ENCODE results near the gene TTC39C. TPM values are rescaled to one million over a fixed set of nuclear protein-coding genes. Genes with fewer than 3 reads are reported as not detected.

The TTC39C gene
- total RNA-seq, 1 donor from 2014 or later = 23.5 TPM

GRCh38 chr18:24003903-24004640 is 10.5 kb upstream of the TTC39C start:
- H3K27me3 Mint-ChIP-seq (ENCODE audit: low read depth) = peaks cover 16% of the 10 kb centered on the region
- H3K36me3 Mint-ChIP-seq (ENCODE audit: low read depth) = no peaks in the 10 kb centered on the region
- no peak overlapping the region for H3K27ac Mint-ChIP-seq (ENCODE audit: unreplicated experiment)
- no peaks in the 10 kb centered on the region for H3K4me1 Mint-ChIP-seq
- DNase-seq (ENCODE audit: low read depth, low spot score) = no peak
- TF ChIP-seq, protein P1, sequence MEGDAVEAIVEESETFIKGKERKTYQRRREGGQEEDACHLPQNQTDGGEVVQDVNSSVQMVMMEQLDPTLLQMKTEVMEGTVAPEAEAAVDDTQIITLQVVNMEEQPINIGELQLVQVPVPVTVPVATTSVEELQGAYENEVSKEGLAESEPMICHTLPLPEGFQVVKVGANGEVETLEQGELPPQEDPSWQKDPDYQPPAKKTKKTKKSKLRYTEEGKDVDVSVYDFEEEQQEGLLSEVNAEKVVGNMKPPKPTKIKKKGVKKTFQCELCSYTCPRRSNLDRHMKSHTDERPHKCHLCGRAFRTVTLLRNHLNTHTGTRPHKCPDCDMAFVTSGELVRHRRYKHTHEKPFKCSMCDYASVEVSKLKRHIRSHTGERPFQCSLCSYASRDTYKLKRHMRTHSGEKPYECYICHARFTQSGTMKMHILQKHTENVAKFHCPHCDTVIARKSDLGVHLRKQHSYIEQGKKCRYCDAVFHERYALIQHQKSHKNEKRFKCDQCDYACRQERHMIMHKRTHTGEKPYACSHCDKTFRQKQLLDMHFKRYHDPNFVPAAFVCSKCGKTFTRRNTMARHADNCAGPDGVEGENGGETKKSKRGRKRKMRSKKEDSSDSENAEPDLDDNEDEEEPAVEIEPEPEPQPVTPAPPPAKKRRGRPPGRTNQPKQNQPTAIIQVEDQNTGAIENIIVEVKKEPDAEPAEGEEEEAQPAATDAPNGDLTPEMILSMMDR (conservative IDR thresholded peaks at IDR 0.05) = no peak
- H3K9me3 Mint-ChIP-seq = no peaks in the 10 kb centered on the region
- H3K4me3 Mint-ChIP-seq = no peak overlapping the region

GRCh38 chr18:24006712-24007313 is 7.7 kb upstream of the TTC39C start:
- Mint-ChIP-seq H3K4me3 (no peak overlapping the region), H3K36me3 (ENCODE audit: low read depth) (no peaks in the 10 kb centered on the region), H3K27me3 (ENCODE audit: low read depth) (peaks cover 34% of the 10 kb centered on the region), H3K27ac (ENCODE audit: unreplicated experiment) (no peak overlapping the region), H3K9me3 (no peaks in the 10 kb centered on the region), H3K4me1 (no peaks in the 10 kb centered on the region)
- TF ChIP-seq, protein P1 (conservative IDR thresholded peaks at IDR 0.05) = no peak
- DNase-seq (ENCODE audit: low read depth, low spot score) = no peak

GRCh38 chr18:24009246-24009645 is 5.3 kb upstream of the TTC39C start:
- Mint-ChIP-seq H3K9me3 (no peaks in the 10 kb centered on the region), H3K4me3 (no peak overlapping the region), H3K27ac (ENCODE audit: unreplicated experiment) (no peak overlapping the region), H3K4me1 (no peaks in the 10 kb centered on the region), H3K27me3 (ENCODE audit: low read depth) (peaks cover 46% of the 10 kb centered on the region), H3K36me3 (ENCODE audit: low read depth) (no peaks in the 10 kb centered on the region)
- TF ChIP-seq, protein P1 (conservative IDR thresholded peaks at IDR 0.05) = no peak
- no peak for DNase-seq (ENCODE audit: low read depth, low spot score)

DNA sequence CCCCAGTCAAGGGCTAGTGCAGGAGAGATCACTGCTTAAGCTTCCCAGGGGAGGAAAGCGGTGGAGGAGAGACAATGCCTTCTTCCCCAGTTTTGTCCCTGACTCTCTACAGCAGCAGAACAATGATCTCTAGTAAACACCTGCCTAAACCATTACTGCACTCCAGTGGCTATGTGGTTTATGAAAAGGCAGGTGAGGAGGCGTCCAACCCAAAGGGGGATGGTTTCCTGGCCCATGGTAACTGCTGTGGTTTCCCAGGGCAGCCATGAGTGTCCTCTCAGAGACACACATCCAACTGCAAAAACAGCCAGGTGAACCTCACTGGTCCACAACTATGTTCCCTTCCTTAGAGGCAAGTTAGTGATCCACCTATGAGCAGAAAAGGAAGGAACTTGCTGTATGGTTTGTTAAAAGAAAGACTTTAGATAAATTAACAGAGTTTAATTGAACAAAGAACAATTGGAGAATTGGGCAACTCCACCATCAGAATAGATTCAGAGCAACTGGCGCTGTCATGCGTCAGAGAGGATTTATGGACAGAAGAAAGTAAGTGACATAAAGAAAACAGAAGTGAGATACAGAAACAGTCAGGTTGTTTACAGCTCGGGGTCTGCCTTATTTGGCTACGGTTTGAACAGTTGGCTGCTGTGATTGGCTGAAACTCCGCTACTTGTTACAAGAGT is 4.8 kb upstream of the TTC39C start:
- no peaks in the 10 kb centered on the region for H3K4me1 Mint-ChIP-seq
- TF ChIP-seq, protein P1 (conservative IDR thresholded peaks at IDR 0.05) = no peak
- H3K4me3 Mint-ChIP-seq = no peak overlapping the region
- peaks cover 46% of the 10 kb centered on the region for H3K27me3 Mint-ChIP-seq (ENCODE audit: low read depth)
- DNase-seq (ENCODE audit: low read depth, low spot score) = no peak
- H3K36me3 Mint-ChIP-seq (ENCODE audit: low read depth) = no peaks in the 10 kb centered on the region
- H3K27ac Mint-ChIP-seq (ENCODE audit: unreplicated experiment) = no peak overlapping the region
- no peaks in the 10 kb centered on the region for H3K9me3 Mint-ChIP-seq

DNA sequence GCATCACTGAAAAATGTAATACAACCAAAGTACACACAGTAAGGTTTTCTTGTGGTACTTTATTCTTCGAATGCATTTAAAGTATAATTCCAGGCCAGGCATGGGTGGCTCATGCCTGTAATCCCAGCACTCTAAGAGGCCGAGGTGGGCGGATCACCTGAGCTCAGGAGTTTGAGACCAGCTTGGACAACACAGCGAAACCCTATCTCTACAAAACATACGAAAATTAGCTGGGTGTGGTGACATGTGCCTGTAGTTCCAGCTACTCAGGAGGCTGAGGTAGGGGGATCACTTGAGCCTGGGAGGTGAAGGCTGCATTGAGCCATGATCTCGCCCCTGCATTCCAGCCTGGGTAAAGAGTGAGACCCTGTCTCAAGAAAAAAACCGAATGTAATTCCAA is 3.9 kb upstream of the TTC39C start:
- DNase-seq (ENCODE audit: low read depth, low spot score) = no peak
- TF ChIP-seq, protein P1 (conservative IDR thresholded peaks at IDR 0.05) = no peak
- Mint-ChIP-seq H3K36me3 (ENCODE audit: low read depth) (no peaks in the 10 kb centered on the region), H3K27ac (ENCODE audit: unreplicated experiment) (no peak overlapping the region), H3K27me3 (ENCODE audit: low read depth) (peaks cover 46% of the 10 kb centered on the region), H3K4me3 (no peak overlapping the region), H3K4me1 (peaks cover 4% of the 10 kb centered on the region), H3K9me3 (no peaks in the 10 kb centered on the region)

Data from neural crest cell (in vitro differentiated cells).